Measurements from ENCODE around the gene PROKR1.
"Not testable (repeated sequence)": the region's sequence is repeated elsewhere in the genome, so short reads cannot be mapped to it uniquely, and the experiment has no call there.

Gene PROKR1

GRCh38 chr2:68659081-68659480 is 15.7 kb downstream of the PROKR1 start:
- DNase-seq, result no peak

GRCh38 chr2:68660658-68661057 is 17.3 kb downstream of the PROKR1 start:
- DNase-seq, result no peak

GRCh38 chr2:68662466-68662865 is 19.1 kb downstream of the PROKR1 start:
- peak; percentile 53 for DNase-seq

GRCh38 chr2:68663371-68664156 is 20.2 kb downstream of the PROKR1 start:
- peak; percentile 14 for DNase-seq

GRCh38 chr2:68667371-68667770 is 24.0 kb downstream of the PROKR1 start:
- DNase-seq, result no peak

GRCh38 chr2:68669651-68670050 is 26.3 kb downstream of the PROKR1 start:
- no peak for DNase-seq

- no peak for DNase-seq
These were observed 28.6 kb downstream of the PROKR1 start for GRCh38 chr2:68671961-68672360.

- no peak for DNase-seq
These were observed 30.3 kb downstream of the PROKR1 start for GRCh38 chr2:68673631-68674030.

GRCh38 chr2:68675470-68675869 is 32.1 kb downstream of the PROKR1 start:
- no peak for DNase-seq

- not testable (repeated sequence) for DNase-seq
These were observed 34.5 kb downstream of the PROKR1 start for GRCh38 chr2:68677837-68678236.

- DNase-seq, result not testable (repeated sequence)
These were observed 36.0 kb downstream of the PROKR1 start for GRCh38 chr2:68679166-68679916.

GRCh38 chr2:68679917-68680267 is 36.5 kb downstream of the PROKR1 start:
- DNase-seq, result not testable (repeated sequence)

- no peak for DNase-seq
These were observed 40.8 kb downstream of the PROKR1 start for GRCh38 chr2:68684197-68684596.

GRCh38 chr2:68686178-68686577 is 42.8 kb downstream of the PROKR1 start:
- no peak for DNase-seq

- no peak for DNase-seq
These were observed 43.6 kb downstream of the PROKR1 start for GRCh38 chr2:68687018-68687417.

- DNase-seq, result peak; percentile 79
These were observed 46.5 kb downstream of the PROKR1 start for GRCh38 chr2:68689553-68690537.

GRCh38 chr2:68690851-68691250 is 47.5 kb downstream of the PROKR1 start:
- no peak for DNase-seq

- DNase-seq, result peak; percentile 35
These were observed 49.1 kb downstream of the PROKR1 start for GRCh38 chr2:68692511-68692910.

GRCh38 chr2:68693951-68694350 is 50.6 kb downstream of the PROKR1 start:
- no peak for DNase-seq

- DNase-seq, result no peak
These were observed 52.6 kb downstream of the PROKR1 start for GRCh38 chr2:68695971-68696370.

GRCh38 chr2:68696554-68696953 is 53.2 kb downstream of the PROKR1 start:
- no peak for DNase-seq

GRCh38 chr2:68698567-68699377 is 55.4 kb downstream of the PROKR1 start:
- peak; percentile 18 for DNase-seq

All from suppressor macrophage treated with lipopolysaccharide for 4 hours (primary cell).